ENCODE results near the gene SLC25A21.
"Not testable (repeated sequence)": the region's sequence is repeated elsewhere in the genome, so short reads cannot be mapped to it uniquely, and the experiment has no call there.

SLC25A21 gene

DNA sequence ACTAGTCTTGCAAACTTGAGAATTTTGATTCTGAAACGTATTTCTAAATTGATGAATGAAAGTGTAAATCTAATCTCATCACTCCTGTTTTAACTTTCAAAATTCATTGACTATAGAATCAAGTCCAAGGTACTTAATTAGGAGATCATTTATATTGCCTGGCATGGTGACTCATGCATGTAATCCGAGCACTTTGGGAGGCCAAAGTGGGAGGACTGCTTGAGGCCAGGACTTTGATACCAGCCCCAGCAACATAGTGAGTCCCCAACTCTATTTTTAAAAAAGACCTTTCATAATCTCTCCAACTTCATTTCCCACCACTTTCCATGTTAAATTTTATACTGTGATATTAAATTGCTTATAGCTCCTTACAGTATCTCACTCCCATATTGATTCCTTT lies 22.3 kb upstream of the SLC25A21 start:
- ATAC-seq = no peak

GRCh38 chr14:37189733-37190132 lies 17.3 kb upstream of the SLC25A21 start:
- not testable (repeated sequence) for ATAC-seq

More for the DNA sequence above, 22.3 kb upstream of the SLC25A21 start:
- TF ChIP-seq CSRNP3 (CRISPR knock-in tag; IDR thresholded peaks at IDR 0.05) (no peak), ZC3H10 (CRISPR knock-in tag; IDR thresholded peaks at IDR 0.05) (no peak), ZNF8 (CRISPR knock-in tag; IDR thresholded peaks at IDR 0.05) (no peak), PPARA (CRISPR knock-in tag; IDR thresholded peaks at IDR 0.05; ENCODE audit: borderline replicate concordance) (no peak), ZNF70 (CRISPR knock-in tag; IDR thresholded peaks at IDR 0.05) (no peak), ESRRG (CRISPR knock-in tag; IDR thresholded peaks at IDR 0.05) (no peak), GLIS3 (CRISPR knock-in tag; IDR thresholded peaks at IDR 0.05) (no peak), POU6F1 (CRISPR knock-in tag; IDR thresholded peaks at IDR 0.05; ENCODE audit: borderline replicate concordance, low read depth) (no peak), ISL1 (CRISPR knock-in tag; IDR thresholded peaks at IDR 0.05) (no peak), TCF4 (CRISPR knock-in tag; IDR thresholded peaks at IDR 0.05; ENCODE audit: borderline replicate concordance) (no peak), SNAI2 (CRISPR knock-in tag; IDR thresholded peaks at IDR 0.05) (no peak), ARNTL (CRISPR knock-in tag; IDR thresholded peaks at IDR 0.05; ENCODE audit: borderline replicate concordance, low read depth) (no peak), ZFP30 (CRISPR knock-in tag; IDR thresholded peaks at IDR 0.05) (no peak), CSDC2 (CRISPR knock-in tag; IDR thresholded peaks at IDR 0.05) (no peak), RARB (CRISPR knock-in tag; IDR thresholded peaks at IDR 0.05) (no peak)
- TF ChIP-seq, protein P1, sequence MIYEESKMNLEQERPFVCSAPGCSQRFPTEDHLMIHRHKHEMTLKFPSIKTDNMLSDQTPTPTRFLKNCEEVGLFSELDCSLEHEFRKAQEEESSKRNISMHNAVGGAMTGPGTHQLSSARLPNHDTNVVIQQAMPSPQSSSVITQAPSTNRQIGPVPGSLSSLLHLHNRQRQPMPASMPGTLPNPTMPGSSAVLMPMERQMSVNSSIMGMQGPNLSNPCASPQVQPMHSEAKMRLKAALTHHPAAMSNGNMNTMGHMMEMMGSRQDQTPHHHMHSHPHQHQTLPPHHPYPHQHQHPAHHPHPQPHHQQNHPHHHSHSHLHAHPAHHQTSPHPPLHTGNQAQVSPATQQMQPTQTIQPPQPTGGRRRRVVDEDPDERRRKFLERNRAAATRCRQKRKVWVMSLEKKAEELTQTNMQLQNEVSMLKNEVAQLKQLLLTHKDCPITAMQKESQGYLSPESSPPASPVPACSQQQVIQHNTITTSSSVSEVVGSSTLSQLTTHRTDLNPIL (CRISPR knock-in tag; IDR thresholded peaks at IDR 0.05; ENCODE audit: low read depth) = no peak
- TF ChIP-seq, protein P2, sequence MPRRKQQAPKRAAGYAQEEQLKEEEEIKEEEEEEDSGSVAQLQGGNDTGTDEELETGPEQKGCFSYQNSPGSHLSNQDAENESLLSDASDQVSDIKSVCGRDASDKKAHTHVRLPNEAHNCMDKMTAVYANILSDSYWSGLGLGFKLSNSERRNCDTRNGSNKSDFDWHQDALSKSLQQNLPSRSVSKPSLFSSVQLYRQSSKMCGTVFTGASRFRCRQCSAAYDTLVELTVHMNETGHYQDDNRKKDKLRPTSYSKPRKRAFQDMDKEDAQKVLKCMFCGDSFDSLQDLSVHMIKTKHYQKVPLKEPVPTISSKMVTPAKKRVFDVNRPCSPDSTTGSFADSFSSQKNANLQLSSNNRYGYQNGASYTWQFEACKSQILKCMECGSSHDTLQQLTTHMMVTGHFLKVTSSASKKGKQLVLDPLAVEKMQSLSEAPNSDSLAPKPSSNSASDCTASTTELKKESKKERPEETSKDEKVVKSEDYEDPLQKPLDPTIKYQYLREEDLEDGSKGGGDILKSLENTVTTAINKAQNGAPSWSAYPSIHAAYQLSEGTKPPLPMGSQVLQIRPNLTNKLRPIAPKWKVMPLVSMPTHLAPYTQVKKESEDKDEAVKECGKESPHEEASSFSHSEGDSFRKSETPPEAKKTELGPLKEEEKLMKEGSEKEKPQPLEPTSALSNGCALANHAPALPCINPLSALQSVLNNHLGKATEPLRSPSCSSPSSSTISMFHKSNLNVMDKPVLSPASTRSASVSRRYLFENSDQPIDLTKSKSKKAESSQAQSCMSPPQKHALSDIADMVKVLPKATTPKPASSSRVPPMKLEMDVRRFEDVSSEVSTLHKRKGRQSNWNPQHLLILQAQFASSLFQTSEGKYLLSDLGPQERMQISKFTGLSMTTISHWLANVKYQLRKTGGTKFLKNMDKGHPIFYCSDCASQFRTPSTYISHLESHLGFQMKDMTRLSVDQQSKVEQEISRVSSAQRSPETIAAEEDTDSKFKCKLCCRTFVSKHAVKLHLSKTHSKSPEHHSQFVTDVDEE (CRISPR knock-in tag; IDR thresholded peaks at IDR 0.05) = no peak

DNA sequence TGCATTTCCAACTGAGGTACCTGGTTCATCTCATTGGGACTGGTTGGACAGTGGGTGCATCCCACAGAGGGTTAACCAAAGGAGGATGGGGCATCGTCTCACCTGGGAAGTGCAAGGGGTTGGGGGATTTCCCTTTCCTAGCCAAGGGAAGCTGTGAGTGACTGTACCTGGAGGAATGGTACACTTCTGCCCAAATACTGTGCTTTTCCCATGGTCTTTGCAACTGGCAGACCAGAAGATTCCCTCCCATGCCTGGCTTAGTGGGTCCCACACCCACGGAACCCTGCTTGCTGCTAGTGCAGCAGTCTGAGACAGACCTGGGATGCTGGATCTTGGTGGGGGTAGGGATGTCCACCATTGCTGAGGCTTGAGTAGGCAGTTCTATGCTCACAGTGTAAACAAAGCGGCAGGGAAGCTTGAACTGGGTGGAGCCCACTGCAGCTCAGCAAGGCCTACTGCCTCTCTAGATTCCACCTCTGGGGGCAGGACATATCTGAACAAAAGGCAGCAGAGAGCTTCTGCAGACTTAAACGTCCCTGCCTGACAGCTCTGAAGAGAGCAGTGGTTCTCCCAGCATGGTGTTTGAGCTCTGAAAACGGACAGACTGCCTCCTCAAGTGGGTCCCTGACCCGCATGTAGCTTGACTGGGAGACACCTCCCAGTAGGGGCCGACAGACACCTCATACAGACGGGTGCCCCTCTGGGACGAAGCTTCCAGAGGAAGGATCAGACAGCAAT lies 15.6 kb upstream of the SLC25A21 start:
- not testable (repeated sequence) for ATAC-seq

DNA sequence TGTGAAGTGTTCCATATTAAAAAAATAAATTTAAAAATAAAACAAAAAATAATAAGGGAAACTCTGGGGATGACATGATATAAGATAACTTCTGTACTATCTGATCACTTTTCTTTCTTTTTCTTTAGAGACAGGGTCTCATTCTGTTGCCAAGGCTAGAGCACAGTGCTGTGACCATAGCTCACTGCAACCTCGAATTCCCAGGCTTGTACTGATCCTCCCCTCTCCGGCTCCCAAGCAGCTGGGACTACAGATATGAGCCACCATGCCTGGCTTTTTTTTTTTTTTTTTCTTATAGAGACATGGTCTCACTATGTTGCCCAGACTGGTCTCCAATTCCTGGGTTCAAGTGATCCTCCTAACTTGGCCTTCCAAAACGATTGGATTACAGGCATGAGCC lies 14.9 kb upstream of the SLC25A21 start:
- no peak for ATAC-seq
- TF ChIP-seq GLIS3 (CRISPR knock-in tag; IDR thresholded peaks at IDR 0.05) (no peak), ZNF565 (CRISPR knock-in tag; conservative IDR thresholded peaks at IDR 0.05; ENCODE audit: low read depth) (no peak), POU6F1 (CRISPR knock-in tag; IDR thresholded peaks at IDR 0.05; ENCODE audit: borderline replicate concordance, low read depth) (no peak), BACH2 (CRISPR knock-in tag; IDR thresholded peaks at IDR 0.05; ENCODE audit: borderline replicate concordance) (no peak), ISL1 (CRISPR knock-in tag; IDR thresholded peaks at IDR 0.05) (no peak), PPARA (CRISPR knock-in tag; IDR thresholded peaks at IDR 0.05; ENCODE audit: borderline replicate concordance) (no peak), SNAI2 (CRISPR knock-in tag; IDR thresholded peaks at IDR 0.05) (no peak), CSRNP3 (CRISPR knock-in tag; IDR thresholded peaks at IDR 0.05) (no peak), ZFP3 (CRISPR knock-in tag; IDR thresholded peaks at IDR 0.05) (no peak), ZNF70 (CRISPR knock-in tag; IDR thresholded peaks at IDR 0.05) (no peak)
- TF ChIP-seq, protein P1 (CRISPR knock-in tag; IDR thresholded peaks at IDR 0.05; ENCODE audit: low read depth) = no peak
- TF ChIP-seq, protein P2 (CRISPR knock-in tag; IDR thresholded peaks at IDR 0.05) = no peak
